ENCODE measurements around the gene TRIM67. TPM values are rescaled to one million over a fixed set of nuclear protein-coding genes. Genes with fewer than 3 reads are reported as not detected.

Gene TRIM67
- total RNA-seq, 1 experiment from 2014 or later = 0.08 TPM

DNA sequence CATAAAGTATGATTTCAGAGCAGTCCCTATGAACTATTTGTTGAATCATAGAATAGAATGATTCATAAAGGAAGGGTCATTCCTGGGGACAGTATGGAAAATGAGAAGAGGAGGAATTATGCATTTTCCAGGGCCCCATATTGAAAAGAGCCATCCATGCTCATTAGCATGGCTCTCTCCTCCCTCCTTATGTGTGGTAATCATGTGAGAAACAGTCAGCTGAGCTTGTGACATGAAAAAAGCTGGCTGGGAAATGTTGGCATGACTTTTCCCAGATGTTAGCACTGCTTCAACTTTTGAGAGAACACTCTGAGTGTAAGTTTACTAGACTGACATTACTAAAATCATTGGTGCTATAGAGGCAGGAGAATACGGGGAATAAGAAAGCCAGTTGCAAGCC, 16.1 kb downstream of the TRIM67 start:
- Histone ChIP-seq H3K27me3 (ENCODE audit: control insufficient read depth, insufficient read depth, low read length) (peaks cover 30% of the 10 kb centered on the region), H3K4me3 (ENCODE audit: low read depth in 2 of 2, low read length in 2 of 2) (no peak overlapping the region), H3K27ac (ENCODE audit: low read length) (no peak overlapping the region), H3K9me3 (ENCODE audit: control insufficient read depth, insufficient read depth, low read depth, low read length) (no peaks in the 10 kb centered on the region; the same call in 1 of the 2 replicates), H3K36me3 (ENCODE audit: control insufficient read depth, insufficient read depth, low read length) (no peaks in the 10 kb centered on the region), H3K4me1 (ENCODE audit: control insufficient read depth, insufficient read depth, low read length) (no peaks in the 10 kb centered on the region)
- DNase-seq (ENCODE audit: low read depth, low spot score) (no peak), ATAC-seq (no peak)
- BruUV-seq (replicated peaks) = no TSS peak
- no peak for TF ChIP-seq POLR2AphosphoS5 (IDR thresholded peaks at IDR 0.05; ENCODE audit: low read depth, low read length)
- TF ChIP-seq, protein P1, sequence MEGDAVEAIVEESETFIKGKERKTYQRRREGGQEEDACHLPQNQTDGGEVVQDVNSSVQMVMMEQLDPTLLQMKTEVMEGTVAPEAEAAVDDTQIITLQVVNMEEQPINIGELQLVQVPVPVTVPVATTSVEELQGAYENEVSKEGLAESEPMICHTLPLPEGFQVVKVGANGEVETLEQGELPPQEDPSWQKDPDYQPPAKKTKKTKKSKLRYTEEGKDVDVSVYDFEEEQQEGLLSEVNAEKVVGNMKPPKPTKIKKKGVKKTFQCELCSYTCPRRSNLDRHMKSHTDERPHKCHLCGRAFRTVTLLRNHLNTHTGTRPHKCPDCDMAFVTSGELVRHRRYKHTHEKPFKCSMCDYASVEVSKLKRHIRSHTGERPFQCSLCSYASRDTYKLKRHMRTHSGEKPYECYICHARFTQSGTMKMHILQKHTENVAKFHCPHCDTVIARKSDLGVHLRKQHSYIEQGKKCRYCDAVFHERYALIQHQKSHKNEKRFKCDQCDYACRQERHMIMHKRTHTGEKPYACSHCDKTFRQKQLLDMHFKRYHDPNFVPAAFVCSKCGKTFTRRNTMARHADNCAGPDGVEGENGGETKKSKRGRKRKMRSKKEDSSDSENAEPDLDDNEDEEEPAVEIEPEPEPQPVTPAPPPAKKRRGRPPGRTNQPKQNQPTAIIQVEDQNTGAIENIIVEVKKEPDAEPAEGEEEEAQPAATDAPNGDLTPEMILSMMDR (IDR thresholded peaks at IDR 0.05) = no peak
- no peak for TF ChIP-seq TCF7L2 (IDR thresholded peaks at IDR 0.05; ENCODE audit: low read depth, low read length)
- TF ChIP-seq, protein P2, sequence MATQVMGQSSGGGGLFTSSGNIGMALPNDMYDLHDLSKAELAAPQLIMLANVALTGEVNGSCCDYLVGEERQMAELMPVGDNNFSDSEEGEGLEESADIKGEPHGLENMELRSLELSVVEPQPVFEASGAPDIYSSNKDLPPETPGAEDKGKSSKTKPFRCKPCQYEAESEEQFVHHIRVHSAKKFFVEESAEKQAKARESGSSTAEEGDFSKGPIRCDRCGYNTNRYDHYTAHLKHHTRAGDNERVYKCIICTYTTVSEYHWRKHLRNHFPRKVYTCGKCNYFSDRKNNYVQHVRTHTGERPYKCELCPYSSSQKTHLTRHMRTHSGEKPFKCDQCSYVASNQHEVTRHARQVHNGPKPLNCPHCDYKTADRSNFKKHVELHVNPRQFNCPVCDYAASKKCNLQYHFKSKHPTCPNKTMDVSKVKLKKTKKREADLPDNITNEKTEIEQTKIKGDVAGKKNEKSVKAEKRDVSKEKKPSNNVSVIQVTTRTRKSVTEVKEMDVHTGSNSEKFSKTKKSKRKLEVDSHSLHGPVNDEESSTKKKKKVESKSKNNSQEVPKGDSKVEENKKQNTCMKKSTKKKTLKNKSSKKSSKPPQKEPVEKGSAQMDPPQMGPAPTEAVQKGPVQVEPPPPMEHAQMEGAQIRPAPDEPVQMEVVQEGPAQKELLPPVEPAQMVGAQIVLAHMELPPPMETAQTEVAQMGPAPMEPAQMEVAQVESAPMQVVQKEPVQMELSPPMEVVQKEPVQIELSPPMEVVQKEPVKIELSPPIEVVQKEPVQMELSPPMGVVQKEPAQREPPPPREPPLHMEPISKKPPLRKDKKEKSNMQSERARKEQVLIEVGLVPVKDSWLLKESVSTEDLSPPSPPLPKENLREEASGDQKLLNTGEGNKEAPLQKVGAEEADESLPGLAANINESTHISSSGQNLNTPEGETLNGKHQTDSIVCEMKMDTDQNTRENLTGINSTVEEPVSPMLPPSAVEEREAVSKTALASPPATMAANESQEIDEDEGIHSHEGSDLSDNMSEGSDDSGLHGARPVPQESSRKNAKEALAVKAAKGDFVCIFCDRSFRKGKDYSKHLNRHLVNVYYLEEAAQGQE (IDR thresholded peaks at IDR 0.05; ENCODE audit: insufficient read depth in 1 of 2, low read depth in 2 of 2, low read length in 1 of 2) = no peak
- no peak for TF ChIP-seq SIN3A (IDR thresholded peaks at IDR 0.05; ENCODE audit: borderline replicate concordance, insufficient read depth, low read depth, low read length)
- in situ Hi-C loops (cut with HindIII; ENCODE audit: low pct_unique_long_range_greater_than_20kb, low sequenced_read_pairs) (no loop called here), intact Hi-C loops (cut with micrococcal nuclease; ENCODE audit: unreplicated experiment) (no loop called here)
- ChIA-PET POLR2A (no interaction called here), CTCF (no interaction called here)

DNA sequence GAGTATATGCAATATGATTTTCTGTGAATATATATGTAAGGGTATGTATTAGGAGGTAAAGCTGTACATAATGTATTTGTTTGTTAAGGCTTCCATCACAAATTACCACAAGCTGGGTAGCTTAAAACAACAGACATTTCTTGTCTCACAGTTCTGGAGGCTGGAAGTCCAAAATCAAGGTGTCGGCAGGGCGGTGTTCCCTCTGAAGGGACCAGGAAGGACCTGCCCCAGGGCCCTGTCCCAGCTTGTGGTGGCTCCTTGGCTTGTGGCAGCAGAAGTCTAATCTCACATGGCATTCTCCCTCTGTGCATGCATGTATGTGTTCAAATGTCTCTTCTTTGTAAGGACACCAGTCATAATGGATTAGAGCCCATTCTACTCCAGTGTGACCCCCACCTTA, 17.1 kb downstream of the TRIM67 start:
- no peak for ATAC-seq
- peaks cover 33% of the 10 kb centered on the region for H3K27me3 ChIP-seq (ENCODE audit: control insufficient read depth, insufficient read depth, low read length)
- H3K36me3 ChIP-seq (ENCODE audit: control insufficient read depth, insufficient read depth, low read length) = no peaks in the 10 kb centered on the region
- TF ChIP-seq, protein P1 (IDR thresholded peaks at IDR 0.05) = no peak
- H3K9me3 ChIP-seq (ENCODE audit: control insufficient read depth, insufficient read depth, low read depth, low read length) = no peaks in the 10 kb centered on the region; the same call in 1 of the 2 replicates
- in situ Hi-C loops (cut with HindIII; ENCODE audit: low pct_unique_long_range_greater_than_20kb, low sequenced_read_pairs) (no loop called here), intact Hi-C loops (cut with micrococcal nuclease; ENCODE audit: unreplicated experiment) (no loop called here)
- no peak overlapping the region for H3K27ac ChIP-seq (ENCODE audit: low read length)
- no peak for DNase-seq (ENCODE audit: low read depth, low spot score)
- H3K4me3 ChIP-seq (ENCODE audit: low read depth in 2 of 2, low read length in 2 of 2) = no peak overlapping the region
- CTCF ChIA-PET = no interaction called here
- no TSS peak for BruUV-seq (replicated peaks)
- POLR2A ChIA-PET = no interaction called here
- H3K4me1 ChIP-seq (ENCODE audit: control insufficient read depth, insufficient read depth, low read length) = no peaks in the 10 kb centered on the region

DNA sequence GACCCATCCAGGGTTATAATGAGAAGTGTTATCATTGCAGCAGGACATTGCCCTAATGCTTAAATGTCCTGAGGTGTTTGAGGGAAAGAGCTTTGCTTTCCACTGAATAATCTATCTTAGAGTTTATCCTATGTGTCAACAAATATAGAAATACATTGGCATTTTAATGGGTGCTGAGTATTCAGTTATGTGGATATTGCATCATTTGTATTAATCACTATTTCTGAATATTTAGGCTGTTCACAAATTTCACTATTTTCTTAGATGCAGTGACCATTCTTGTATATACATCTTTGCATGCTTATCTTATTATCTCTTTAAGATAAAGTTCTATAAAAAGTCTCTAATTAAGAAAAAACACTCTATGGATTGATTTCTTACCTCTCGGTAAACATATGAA, 18.2 kb downstream of the TRIM67 start:
- Histone ChIP-seq H3K27ac (ENCODE audit: low read length) (no peak overlapping the region), H3K27me3 (ENCODE audit: control insufficient read depth, insufficient read depth, low read length) (peaks cover 32% of the 10 kb centered on the region), H3K36me3 (ENCODE audit: control insufficient read depth, insufficient read depth, low read length) (no peaks in the 10 kb centered on the region), H3K4me1 (ENCODE audit: control insufficient read depth, insufficient read depth, low read length) (no peaks in the 10 kb centered on the region), H3K9me3 (ENCODE audit: control insufficient read depth, insufficient read depth, low read depth, low read length) (no peaks in the 10 kb centered on the region; the same call in 1 of the 2 replicates), H3K4me3 (ENCODE audit: low read depth in 2 of 2, low read length in 2 of 2) (no peak overlapping the region)
- POLR2A ChIA-PET = no interaction called here
- CTCF ChIA-PET = no interaction called here
- in situ Hi-C loops (cut with HindIII; ENCODE audit: low pct_unique_long_range_greater_than_20kb, low sequenced_read_pairs) (no loop called here), intact Hi-C loops (cut with micrococcal nuclease; ENCODE audit: unreplicated experiment) (no loop called here)
- BruUV-seq (replicated peaks) = no TSS peak
- TF ChIP-seq, protein P1 (IDR thresholded peaks at IDR 0.05) = no peak
- no peak for TF ChIP-seq TCF7L2 (IDR thresholded peaks at IDR 0.05; ENCODE audit: low read depth, low read length)
- no peak for TF ChIP-seq POLR2AphosphoS5 (IDR thresholded peaks at IDR 0.05; ENCODE audit: low read depth, low read length)
- TF ChIP-seq, protein P2 (IDR thresholded peaks at IDR 0.05; ENCODE audit: insufficient read depth in 1 of 2, low read depth in 2 of 2, low read length in 1 of 2) = no peak
- TF ChIP-seq SIN3A (IDR thresholded peaks at IDR 0.05; ENCODE audit: borderline replicate concordance, insufficient read depth, low read depth, low read length) = no peak
- ATAC-seq (no peak), DNase-seq (ENCODE audit: low read depth, low spot score) (no peak)

Data from Panc1 (cell line).